Large intestine (tissue), 3 donors: Measurements from ENCODE around the gene KCNG3. TPM values are rescaled to one million over a fixed set of nuclear protein-coding genes. Genes with fewer than 3 reads are reported as not detected.

Experiments used
- DNase-seq, 2 donors: peaks; one replicate each; pipeline versions ENCODE4 v3.0.0 to v3.0.0-alpha.2; 2013
- H3K27ac ChIP-seq: one replicate; pipeline ENCODE4 v1.5.1; 2013; ENCODE audit warnings: low read length
- H3K27me3 ChIP-seq: 2 replicates; pipeline ENCODE4 v1.6.1; 2013; ENCODE audit warnings: low read length; ENCODE audit not compliant: control insufficient read depth, insufficient read depth
- H3K36me3 ChIP-seq: 2 replicates; pipeline ENCODE4 v1.6.1; 2013; ENCODE audit warnings: low read length; ENCODE audit not compliant: control insufficient read depth, insufficient read depth
- H3K4me1 ChIP-seq: one replicate; pipeline ENCODE4 v1.6.1; 2013; ENCODE audit warnings: low read length; ENCODE audit not compliant: control insufficient read depth, insufficient read depth
- H3K4me3 ChIP-seq: one replicate; pipeline ENCODE4 v1.5.1; 2013; ENCODE audit warnings: low read length
- H3K9me3 ChIP-seq: one replicate; pipeline ENCODE4 v1.6.1; 2013; ENCODE audit warnings: mild to moderate bottlenecking, low read depth, low read length, moderate library complexity; ENCODE audit not compliant: control insufficient read depth
- WGBS: methylation state at CpG from one replicate; pipeline ENCODE4 v1.1.5; 2013; ENCODE audit warnings: low lambda C conversion rate; ENCODE audit not compliant: insufficient coverage; 5-methylcytosine and 5-hydroxymethylcytosine counted together
- polyA plus RNA-seq: library from polyadenylated mRNA; unstranded; fragments of 120-200 nt; gene quantifications from one replicate; pipeline ENCODE4 v1.2.1, GENCODE V29; 2013

KCNG3 gene
- polyA plus RNA-seq, 1 donor, result 0.21 TPM

GRCh38 chr2:42452545-42452944 is 41.2 kb downstream of the KCNG3 start:
- Histone ChIP-seq H3K27ac (no peak overlapping the region), H3K36me3 (no peaks in the 10 kb centered on the region), H3K4me1 (no peaks in the 10 kb centered on the region), H3K27me3 (no peaks in the 10 kb centered on the region), H3K4me3 (no peak overlapping the region), H3K9me3 (no peaks in the 10 kb centered on the region)
- WGBS, result no CpG with 5 or more reads among the region's 2 CpGs
- no peak for DNase-seq

- H3K4me3 ChIP-seq, result no peak overlapping the region
- H3K27me3 ChIP-seq, result no peaks in the 10 kb centered on the region
- H3K36me3 ChIP-seq, result no peaks in the 10 kb centered on the region
- DNase-seq, result no peak
- WGBS, result no CpG with 5 or more reads among the region's 2 CpGs
- no peak overlapping the region for H3K27ac ChIP-seq
- H3K9me3 ChIP-seq, result no peaks in the 10 kb centered on the region
- H3K4me1 ChIP-seq, result no peaks in the 10 kb centered on the region
Observed at GRCh38 chr2:42450136-42450535, 43.6 kb downstream of the KCNG3 start.

- Histone ChIP-seq H3K4me3 (no peak overlapping the region), H3K4me1 (no peaks in the 10 kb centered on the region), H3K27me3 (no peaks in the 10 kb centered on the region), H3K27ac (no peak overlapping the region), H3K36me3 (no peaks in the 10 kb centered on the region), H3K9me3 (no peaks in the 10 kb centered on the region)
- DNase-seq, result no peak
- 100% methylated on average over 1 of the region's 8 CpGs for WGBS
Observed at GRCh38 chr2:42449163-42450087, 44.4 kb downstream of the KCNG3 start.

- H3K9me3 ChIP-seq, result no peaks in the 10 kb centered on the region
- H3K36me3 ChIP-seq, result no peaks in the 10 kb centered on the region
- H3K4me1 ChIP-seq, result no peaks in the 10 kb centered on the region
- no peak for DNase-seq
- 100% methylated on average over 1 of the region's 2 CpGs for WGBS
- H3K4me3 ChIP-seq, result no peak overlapping the region
- H3K27ac ChIP-seq, result no peak overlapping the region
- H3K27me3 ChIP-seq, result no peaks in the 10 kb centered on the region
Observed at GRCh38 chr2:42448163-42448562, 45.6 kb downstream of the KCNG3 start.

GRCh38 chr2:42446503-42447271 is 47.1 kb downstream of the KCNG3 start:
- Histone ChIP-seq H3K27ac (peak overlapping the region; percentile 18), H3K4me3 (no peak overlapping the region), H3K36me3 (no peaks in the 10 kb centered on the region), H3K4me1 (no peaks in the 10 kb centered on the region), H3K9me3 (no peaks in the 10 kb centered on the region), H3K27me3 (no peaks in the 10 kb centered on the region)
- peak in 1 of 2 donors; percentile 29 for DNase-seq

- H3K9me3 ChIP-seq, result no peaks in the 10 kb centered on the region
- no peak overlapping the region for H3K4me3 ChIP-seq
- WGBS, result no CpG with 5 or more reads among the region's 5 CpGs
Observed at GRCh38 chr2:42443718-42444399, 49.9 kb downstream of the KCNG3 start.

GRCh38 chr2:42442774-42443173 is 51.0 kb downstream of the KCNG3 start:
- WGBS, result 80% methylated on average over 1 of the region's 2 CpGs
- H3K36me3 ChIP-seq, result no peaks in the 10 kb centered on the region
- H3K27me3 ChIP-seq, result no peaks in the 10 kb centered on the region
- DNase-seq, result no peak
- H3K4me3 ChIP-seq, result no peak overlapping the region
- no peaks in the 10 kb centered on the region for H3K4me1 ChIP-seq
- no peaks in the 10 kb centered on the region for H3K9me3 ChIP-seq
- no peak overlapping the region for H3K27ac ChIP-seq

More at GRCh38 chr2:42443718-42444399, 49.9 kb downstream of the KCNG3 start:
- H3K27me3 ChIP-seq, result no peaks in the 10 kb centered on the region
- no peak overlapping the region for H3K27ac ChIP-seq
- H3K36me3 ChIP-seq, result no peaks in the 10 kb centered on the region
- H3K4me1 ChIP-seq, result no peaks in the 10 kb centered on the region
- no peak for DNase-seq

GRCh38 chr2:42438685-42439084 is 55.1 kb downstream of the KCNG3 start:
- Histone ChIP-seq H3K36me3 (no peaks in the 10 kb centered on the region), H3K4me3 (no peak overlapping the region), H3K27me3 (no peaks in the 10 kb centered on the region), H3K9me3 (no peaks in the 10 kb centered on the region), H3K27ac (no peak overlapping the region), H3K4me1 (no peaks in the 10 kb centered on the region)
- peak in 1 of 2 donors; percentile 33 for DNase-seq

GRCh38 chr2:42436370-42436769 is 57.4 kb downstream of the KCNG3 start:
- DNase-seq, result no peak
- no peaks in the 10 kb centered on the region for H3K9me3 ChIP-seq
- 100% methylated on average over 1 of the region's 2 CpGs for WGBS
- no peaks in the 10 kb centered on the region for H3K4me1 ChIP-seq
- no peaks in the 10 kb centered on the region for H3K36me3 ChIP-seq
- no peaks in the 10 kb centered on the region for H3K27me3 ChIP-seq
- no peak overlapping the region for H3K4me3 ChIP-seq
- H3K27ac ChIP-seq, result no peak overlapping the region

- Histone ChIP-seq H3K4me1 (no peaks in the 10 kb centered on the region), H3K36me3 (no peaks in the 10 kb centered on the region), H3K27ac (no peak overlapping the region), H3K9me3 (no peaks in the 10 kb centered on the region), H3K27me3 (no peaks in the 10 kb centered on the region), H3K4me3 (no peak overlapping the region)
- DNase-seq, result no peak
- WGBS, result 71% methylated on average over 1 of the region's 2 CpGs
Observed at GRCh38 chr2:42435628-42436027, 58.2 kb downstream of the KCNG3 start.
